HL-60 (cell line): ENCODE measurements around the gene FGF1.

Source experiments
- CTCF ChIP-seq: IDR thresholded peaks from one replicate; pipeline ENCODE4 v1.5.1; 2011; ENCODE audit warnings: low read length, control low read depth, inconsistent platforms; ENCODE audit not compliant: insufficient read depth
- GABPA ChIP-seq: IDR thresholded peaks from 2 replicates; pipeline ENCODE4 v1.6.1; 2012; ENCODE audit warnings: low read depth
- POLR2AphosphoS5 ChIP-seq: IDR thresholded peaks from 2 replicates; pipeline ENCODE4 v1.6.1; 2012; ENCODE audit warnings: low read depth

- TF ChIP-seq CTCF (no peak), POLR2AphosphoS5 (no peak), GABPA (no peak)
Measured at GRCh38 chr5:142627383-142628217, 58.3 kb downstream of the FGF1 start.
